ENCODE measurements around the gene SGTA.
"Not testable (repeated sequence)": the region's sequence is repeated elsewhere in the genome, so short reads cannot be mapped to it uniquely, and the experiment has no call there.

GRCh38 chr19:2713170-2713569 lies 69.9 kb downstream of the SGTA start:
- TF ChIP-seq PRDM6, ZNF629, OSR2 (tag by site-specific recombination; IDR thresholded peaks at IDR 0.05): not testable (repeated sequence)
